Measurements from ENCODE around the gene USP48.

USP48 gene

DNA sequence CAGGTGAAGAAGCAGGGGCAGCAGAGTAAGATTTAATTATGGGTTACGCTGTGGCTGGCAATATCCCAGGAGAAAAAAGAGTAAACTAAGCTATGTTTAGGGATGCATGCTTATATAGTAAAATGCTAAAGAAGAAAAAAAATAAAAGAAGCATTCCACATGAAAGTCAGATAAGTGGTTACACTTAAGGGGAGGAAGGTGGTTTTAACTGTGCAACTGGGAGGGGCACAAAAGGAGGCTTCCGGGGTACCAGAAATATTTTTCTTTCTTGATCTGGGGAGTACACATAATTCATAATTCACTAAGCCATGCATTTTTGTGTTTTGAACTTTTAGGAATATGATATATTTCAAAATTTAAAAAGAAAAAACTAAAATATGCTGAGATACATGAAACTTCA is 39.5 kb downstream of the USP48 start:
- no peak for DNase-seq

GRCh38 chr1:21742578-21742977 is 40.4 kb downstream of the USP48 start:
- no peak for DNase-seq

DNA sequence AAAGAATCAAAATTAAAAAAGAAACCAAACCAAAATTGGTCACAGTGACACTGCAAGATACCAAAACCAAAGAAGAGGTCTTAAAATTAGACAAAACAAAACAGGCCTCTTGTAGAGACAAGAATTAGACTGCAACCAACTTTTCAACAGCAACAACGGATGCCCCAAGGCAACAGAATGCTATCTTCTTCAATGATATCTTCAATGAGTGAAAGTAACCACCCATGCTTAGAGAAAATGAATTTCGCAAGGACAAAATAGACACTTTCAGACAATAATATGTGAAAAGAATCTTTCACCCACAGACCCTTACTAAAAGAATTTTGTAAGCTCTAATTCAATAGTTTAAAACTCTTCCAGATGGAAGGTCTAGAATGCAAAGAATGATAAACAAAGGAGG is 41.7 kb downstream of the USP48 start:
- no peak for DNase-seq

DNA sequence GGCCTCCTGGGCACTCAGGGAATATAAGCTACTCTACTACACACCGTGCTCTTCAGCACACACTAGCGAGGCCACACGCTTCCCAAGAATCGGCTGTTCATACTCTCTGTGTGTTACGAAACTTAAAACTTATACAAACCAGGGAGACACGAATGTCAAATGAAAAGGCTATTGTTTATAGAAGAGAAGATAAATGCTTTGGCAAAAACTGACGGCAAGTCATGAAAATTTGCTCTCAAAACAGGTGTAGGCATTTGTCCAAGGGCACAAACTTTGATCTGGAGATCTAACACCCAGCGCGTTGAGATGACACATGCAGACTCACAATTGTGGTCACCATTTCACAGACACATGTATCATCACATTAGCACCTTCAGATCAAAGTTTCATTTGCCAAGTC is 46.1 kb downstream of the USP48 start:
- DNase-seq: no peak

DNA sequence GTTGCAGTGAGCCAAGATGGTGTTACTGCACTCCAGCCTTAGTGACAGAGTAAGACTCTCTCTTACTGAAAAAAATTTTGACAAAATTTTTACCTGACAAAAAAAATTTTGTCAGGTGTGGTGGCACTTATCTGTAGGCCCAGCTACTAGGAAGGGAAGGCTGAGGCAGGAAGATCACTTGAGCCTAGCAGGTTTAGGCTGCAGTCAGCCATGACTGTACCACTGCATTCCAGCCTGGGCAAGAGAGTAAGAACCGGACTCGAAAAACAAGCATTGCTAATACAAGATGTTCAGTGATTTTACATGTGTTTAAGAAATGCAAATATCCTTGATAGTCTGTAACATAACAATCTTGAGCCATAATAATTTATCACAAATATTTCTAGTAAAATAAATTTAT is 46.9 kb downstream of the USP48 start:
- no peak for DNase-seq

DNA sequence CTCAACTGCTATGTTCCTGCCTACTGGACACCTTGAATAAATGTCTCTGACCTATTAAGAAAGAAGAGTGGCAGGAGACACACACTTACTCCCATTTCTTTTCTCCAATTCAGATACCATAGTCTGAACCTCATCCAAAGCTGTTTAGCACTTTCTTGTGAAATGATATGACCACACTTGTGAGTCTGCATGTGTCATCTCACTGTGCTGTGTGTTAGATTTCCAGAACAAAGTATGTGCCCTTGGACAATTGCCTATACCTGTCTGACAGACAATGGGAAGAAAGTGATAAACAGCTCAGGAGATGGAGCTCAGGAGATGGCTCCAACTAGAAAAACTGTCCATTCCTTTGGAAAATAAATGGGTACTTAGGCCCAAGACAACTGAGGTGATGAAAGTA is 48.4 kb downstream of the USP48 start:
- DNase-seq: no peak

- DNase-seq: no peak
Measured at GRCh38 chr1:21732664-21733063, 50.3 kb downstream of the USP48 start.

- DNase-seq: no peak
Measured at GRCh38 chr1:21725748-21726392, 57.1 kb downstream of the USP48 start.

DNA sequence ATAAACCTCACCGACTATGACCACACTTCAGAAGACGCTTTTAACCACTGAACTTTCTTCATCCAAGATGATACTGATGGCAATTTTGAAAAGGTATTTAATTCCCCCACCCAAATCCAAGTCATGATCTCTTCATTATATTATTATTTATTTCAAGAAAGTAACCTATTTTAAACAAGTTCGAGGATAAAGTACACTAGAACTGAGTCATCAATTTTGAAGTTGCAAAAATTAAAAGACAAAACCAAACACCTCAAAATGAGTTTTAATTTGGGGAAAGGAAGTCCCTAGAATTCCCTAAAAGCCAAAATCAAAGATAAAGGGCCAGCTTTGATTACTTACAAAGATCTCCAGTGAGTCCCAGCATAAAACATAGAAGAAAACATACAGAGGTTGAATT is 58.4 kb downstream of the USP48 start:
- DNase-seq: no peak

DNA sequence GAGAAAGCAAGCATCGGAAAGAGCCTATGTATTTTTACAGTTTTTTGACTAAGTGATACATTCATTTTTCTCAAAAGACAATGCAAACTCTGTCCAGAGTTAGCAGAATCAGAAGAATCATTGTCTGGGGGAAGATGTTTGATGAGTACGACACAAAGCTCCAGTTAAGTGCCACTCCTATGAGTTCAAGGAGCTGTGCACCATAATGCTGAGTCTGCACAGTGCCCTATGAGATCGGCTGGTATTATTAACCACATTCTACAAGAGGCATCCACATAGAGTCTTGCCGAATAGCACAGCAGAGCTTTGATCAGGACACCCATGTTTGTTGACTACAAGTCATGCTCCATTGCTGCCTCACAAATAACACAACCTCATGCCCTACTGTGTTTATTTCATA is 58.9 kb downstream of the USP48 start:
- no peak for DNase-seq

DNA sequence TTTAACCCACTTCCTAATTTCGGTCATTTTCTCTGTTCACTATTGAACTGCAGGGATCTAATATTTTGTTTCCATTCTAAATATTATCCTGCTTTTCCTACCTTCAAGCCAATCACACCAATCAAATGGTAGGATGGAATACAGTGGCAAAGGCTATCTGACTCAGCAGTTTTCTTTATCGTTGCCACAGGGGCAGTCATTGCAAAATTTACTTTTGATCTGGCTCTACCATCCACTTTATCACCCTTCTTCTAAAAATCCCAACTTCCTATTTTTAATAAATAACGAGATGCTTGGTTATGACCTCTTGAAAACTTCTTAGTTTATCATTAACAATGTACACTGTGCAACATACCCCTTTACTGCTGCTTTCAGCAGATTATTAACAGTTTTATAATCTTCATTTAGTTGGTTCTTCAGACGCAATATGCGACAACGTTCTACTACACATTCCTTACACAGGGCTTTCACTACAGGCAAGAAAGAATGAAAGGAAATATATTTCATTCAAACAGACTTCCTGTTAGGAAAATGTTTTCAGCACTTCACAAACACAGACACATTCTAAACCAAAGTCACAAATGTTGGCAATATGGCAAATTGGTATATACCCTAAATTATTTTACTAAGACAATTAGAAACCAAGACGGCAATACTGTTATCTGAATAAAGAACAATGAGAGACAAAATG is 61.5 kb downstream of the USP48 start:
- no peak for DNase-seq

- no peak for DNase-seq
Measured at GRCh38 chr1:21716169-21716568, 66.8 kb downstream of the USP48 start.

GRCh38 chr1:21707891-21708290 is 75.1 kb downstream of the USP48 start:
- DNase-seq: no peak

DNA sequence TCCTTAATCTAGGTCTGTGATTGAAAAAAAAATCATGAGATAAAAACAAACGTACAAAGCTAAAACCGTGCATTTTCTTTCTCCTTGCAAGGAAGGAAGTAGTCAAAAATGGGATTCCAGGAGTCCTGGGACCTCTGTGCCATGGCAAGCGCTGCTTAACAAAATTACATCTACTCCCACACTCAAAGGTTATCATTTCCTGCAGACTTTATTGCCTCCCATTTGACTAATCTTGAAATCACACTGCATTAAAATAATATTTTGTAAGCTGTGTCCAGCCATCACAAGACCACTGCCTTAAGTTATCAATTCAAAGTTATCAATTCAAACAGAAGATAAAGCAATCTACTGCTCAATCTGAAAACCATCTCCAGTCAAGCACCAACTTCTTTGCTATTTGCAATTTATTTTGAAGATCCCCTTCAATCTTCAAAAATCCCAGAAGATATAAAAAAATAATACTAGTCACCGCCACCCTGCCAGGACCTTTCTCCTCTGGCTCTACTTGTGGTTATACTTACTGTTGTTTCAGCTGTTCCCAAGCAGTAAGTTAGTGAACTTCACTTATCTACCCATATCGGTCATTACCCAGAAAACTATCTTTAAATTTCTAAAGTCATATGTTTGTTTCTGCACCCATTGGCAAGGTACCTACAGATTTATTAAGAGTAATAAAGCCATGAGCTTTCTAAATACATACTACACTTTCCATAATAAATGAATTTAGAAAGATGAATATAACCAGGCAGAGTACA is 75.7 kb downstream of the USP48 start:
- DNase-seq: no peak

DNA sequence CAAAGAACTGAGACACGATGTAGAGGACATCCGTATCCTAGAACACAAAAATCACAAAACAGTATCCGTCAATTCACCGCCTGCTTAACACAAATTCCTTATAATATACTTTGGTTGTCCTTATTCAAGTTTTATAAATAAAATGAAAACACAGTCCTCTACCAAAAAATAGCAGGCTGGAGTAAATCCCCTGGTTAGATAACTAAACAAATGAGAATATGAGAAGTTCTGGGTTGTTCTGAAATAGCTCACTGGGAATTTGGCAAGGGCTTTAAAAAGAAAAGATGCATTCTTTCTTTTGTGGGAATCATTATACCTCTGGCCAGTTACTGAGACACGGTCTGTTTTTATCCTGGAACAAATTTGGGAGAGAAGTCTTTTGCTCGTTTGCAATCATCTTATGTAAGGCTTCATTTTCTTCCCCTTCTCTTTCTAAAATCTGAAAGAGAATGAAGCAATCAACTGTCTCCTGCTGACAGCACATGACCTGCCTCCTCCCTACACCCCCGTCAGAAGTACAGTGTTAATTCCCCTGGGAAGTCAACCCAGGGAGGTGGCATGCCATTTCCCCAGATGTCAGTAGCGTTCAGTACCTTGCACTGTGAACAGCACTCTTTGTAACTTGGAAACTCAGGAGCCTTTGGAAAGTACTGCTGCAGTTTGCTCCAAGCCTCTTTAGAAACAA is 76.7 kb downstream of the USP48 start:
- DNase-seq: no peak

GRCh38 chr1:21705303-21705980 is 77.5 kb downstream of the USP48 start:
- no peak for DNase-seq

DNA sequence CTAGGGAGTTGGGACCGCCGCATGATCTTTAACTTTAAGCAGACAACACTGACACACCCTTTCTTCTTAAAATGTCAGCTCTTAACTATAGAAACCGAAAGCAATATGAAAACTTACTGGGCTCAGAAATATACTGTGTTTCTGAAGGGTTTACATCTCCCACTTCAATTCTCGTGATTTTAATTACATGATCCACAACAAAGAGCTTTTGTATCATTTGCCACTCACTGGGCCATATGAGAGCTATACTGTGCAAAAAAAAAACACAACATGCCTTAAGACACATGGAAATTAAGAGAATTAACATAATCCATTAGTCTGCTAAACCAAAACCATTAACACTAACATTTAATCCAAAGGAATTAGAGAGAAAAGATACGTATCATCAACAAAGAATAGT is 78.8 kb downstream of the USP48 start:
- no peak for DNase-seq

- no peak for DNase-seq
Measured at GRCh38 chr1:21703318-21703963, 79.5 kb downstream of the USP48 start.

DNA sequence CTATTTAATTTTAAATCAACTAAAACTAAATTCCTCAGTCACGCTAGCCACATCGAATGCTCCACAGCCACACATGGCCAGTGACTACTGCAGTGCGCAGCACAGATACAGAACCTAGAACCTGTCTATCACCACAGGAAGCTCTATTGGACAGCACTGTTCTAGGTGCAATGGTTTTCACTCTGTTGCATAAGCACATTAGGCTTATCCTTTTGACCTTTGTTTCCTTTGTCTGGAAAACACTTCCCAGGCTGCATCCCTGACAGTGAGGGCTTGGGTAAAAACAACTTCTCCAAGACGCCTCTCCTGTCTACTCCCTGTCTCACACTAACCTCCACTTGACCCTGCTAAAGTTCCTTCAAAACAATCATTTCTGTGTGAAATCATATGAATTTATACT is 80.2 kb downstream of the USP48 start:
- DNase-seq: no peak

- DNase-seq: no peak
Measured at GRCh38 chr1:21701401-21701800, 81.5 kb downstream of the USP48 start.

DNA sequence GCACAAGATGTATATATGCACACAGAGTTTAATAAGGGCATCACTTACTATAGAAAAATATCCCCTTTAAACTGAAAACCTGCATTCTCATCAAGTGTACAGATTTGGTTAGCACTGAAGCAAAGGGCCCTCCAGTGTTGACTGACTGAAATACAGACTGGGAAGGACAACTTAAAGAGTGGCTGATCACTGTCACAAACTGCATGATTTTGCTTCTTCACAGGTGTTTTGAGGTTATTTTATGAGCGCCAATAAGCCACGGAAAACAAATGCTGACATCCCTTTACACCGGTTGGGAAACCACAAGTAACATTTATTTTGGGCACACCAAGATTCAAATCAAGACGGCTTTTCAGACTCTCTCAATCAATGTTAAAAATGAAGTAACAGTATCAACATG is 82.9 kb downstream of the USP48 start:
- no peak for DNase-seq

GRCh38 chr1:21696931-21697330 is 86.0 kb downstream of the USP48 start:
- DNase-seq: no peak

Measured in effector CD4-positive, alpha-beta T cell (primary cell).